ENCODE measurements around the gene DUSP22. TPM values are rescaled to one million over a fixed set of nuclear protein-coding genes. Genes with fewer than 3 reads are reported as not detected.

The DUSP22 gene
- total RNA-seq, 1 experiment from 2014 or later: 19.2 TPM

GRCh38 chr6:288866-289265, 3.4 kb upstream of the DUSP22 start (continued):
- TF ChIP-seq, protein P1, sequence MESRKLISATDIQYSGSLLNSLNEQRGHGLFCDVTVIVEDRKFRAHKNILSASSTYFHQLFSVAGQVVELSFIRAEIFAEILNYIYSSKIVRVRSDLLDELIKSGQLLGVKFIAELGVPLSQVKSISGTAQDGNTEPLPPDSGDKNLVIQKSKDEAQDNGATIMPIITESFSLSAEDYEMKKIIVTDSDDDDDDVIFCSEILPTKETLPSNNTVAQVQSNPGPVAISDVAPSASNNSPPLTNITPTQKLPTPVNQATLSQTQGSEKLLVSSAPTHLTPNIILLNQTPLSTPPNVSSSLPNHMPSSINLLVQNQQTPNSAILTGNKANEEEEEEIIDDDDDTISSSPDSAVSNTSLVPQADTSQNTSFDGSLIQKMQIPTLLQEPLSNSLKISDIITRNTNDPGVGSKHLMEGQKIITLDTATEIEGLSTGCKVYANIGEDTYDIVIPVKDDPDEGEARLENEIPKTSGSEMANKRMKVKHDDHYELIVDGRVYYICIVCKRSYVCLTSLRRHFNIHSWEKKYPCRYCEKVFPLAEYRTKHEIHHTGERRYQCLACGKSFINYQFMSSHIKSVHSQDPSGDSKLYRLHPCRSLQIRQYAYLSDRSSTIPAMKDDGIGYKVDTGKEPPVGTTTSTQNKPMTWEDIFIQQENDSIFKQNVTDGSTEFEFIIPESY (IDR thresholded peaks at IDR 0.05; ENCODE audit: extremely low read depth, insufficient replicate concordance, low read length): no peak
- TF ChIP-seq FOSL1 (IDR thresholded peaks at IDR 0.05; ENCODE audit: low read depth) (no peak), POLR2A (IDR thresholded peaks at IDR 0.05; ENCODE audit: borderline replicate concordance, extremely low read depth, insufficient read depth, insufficient read length) (no peak), MAX (IDR thresholded peaks at IDR 0.05) (no peak)

GRCh38 chr6:290111-290922, 2.0 kb upstream of the DUSP22 start:
- Histone ChIP-seq H2AFZ (ENCODE audit: low read depth, low read length, poor library complexity, severe bottlenecking) (no peak overlapping the region), H3K4me1 (ENCODE audit: control insufficient read depth in 1 of 2, insufficient read depth in 2 of 2, low read length in 2 of 2) (peaks cover 11 to 17% of the 10 kb centered on the region in 2 experiments; a peak in 3 of 4 replicates), H4K20me1 (ENCODE audit: insufficient read depth) (no peaks in the 10 kb centered on the region), H3K27ac (ENCODE audit: low read depth, low read length) (no peak overlapping the region), H3K4me2 (ENCODE audit: low read length) (no peak overlapping the region), H3K36me3 (ENCODE audit: control insufficient read depth in 1 of 2, insufficient read depth in 2 of 2, low read length in 2 of 2) (no peaks in the 10 kb centered on the region), H3K27me3 (ENCODE audit: insufficient read depth, low read length) (peaks cover 10% of the 10 kb centered on the region; the same call in 1 of the 2 replicates), H3K9ac (ENCODE audit: low read length) (no peak overlapping the region), H3K9me2 (ENCODE audit: insufficient read depth) (no peaks in the 10 kb centered on the region), H3K9me3 (ENCODE audit: control insufficient read depth in 1 of 2, insufficient read depth in 1 of 2, low read depth in 1 of 2, low read length in 2 of 2) (no peaks in the 10 kb centered on the region), H3K4me3 (replicated peaks in 1 of 2; ENCODE audit: low read depth in 1 of 2, low read length in 2 of 2) (no peak overlapping the region), H3K79me2 (ENCODE audit: insufficient read depth, low read length) (no peaks in the 10 kb centered on the region)
- ATAC-seq: no peak
- TF ChIP-seq POLR2A (IDR thresholded peaks at IDR 0.05; ENCODE audit: borderline replicate concordance, extremely low read depth, insufficient read depth, insufficient read length) (no peak), EGR1 (IDR thresholded peaks at IDR 0.05; ENCODE audit: low read depth) (no peak), EZH2phosphoT487 (IDR thresholded peaks at IDR 0.05; ENCODE audit: borderline replicate concordance) (no peak), YY1 (IDR thresholded peaks at IDR 0.05; ENCODE audit: extremely low read depth, insufficient replicate concordance, low read depth, low read length) (no peak)
- TF ChIP-seq, protein P2, sequence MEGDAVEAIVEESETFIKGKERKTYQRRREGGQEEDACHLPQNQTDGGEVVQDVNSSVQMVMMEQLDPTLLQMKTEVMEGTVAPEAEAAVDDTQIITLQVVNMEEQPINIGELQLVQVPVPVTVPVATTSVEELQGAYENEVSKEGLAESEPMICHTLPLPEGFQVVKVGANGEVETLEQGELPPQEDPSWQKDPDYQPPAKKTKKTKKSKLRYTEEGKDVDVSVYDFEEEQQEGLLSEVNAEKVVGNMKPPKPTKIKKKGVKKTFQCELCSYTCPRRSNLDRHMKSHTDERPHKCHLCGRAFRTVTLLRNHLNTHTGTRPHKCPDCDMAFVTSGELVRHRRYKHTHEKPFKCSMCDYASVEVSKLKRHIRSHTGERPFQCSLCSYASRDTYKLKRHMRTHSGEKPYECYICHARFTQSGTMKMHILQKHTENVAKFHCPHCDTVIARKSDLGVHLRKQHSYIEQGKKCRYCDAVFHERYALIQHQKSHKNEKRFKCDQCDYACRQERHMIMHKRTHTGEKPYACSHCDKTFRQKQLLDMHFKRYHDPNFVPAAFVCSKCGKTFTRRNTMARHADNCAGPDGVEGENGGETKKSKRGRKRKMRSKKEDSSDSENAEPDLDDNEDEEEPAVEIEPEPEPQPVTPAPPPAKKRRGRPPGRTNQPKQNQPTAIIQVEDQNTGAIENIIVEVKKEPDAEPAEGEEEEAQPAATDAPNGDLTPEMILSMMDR (IDR thresholded peaks at IDR 0.05 in 2 of 3, conservative IDR thresholded peaks at IDR 0.05 in 1 of 3; ENCODE audit: borderline replicate concordance in 1 of 3, insufficient read depth in 1 of 3, low read depth in 2 of 3, low read length in 2 of 3): no peak
- TF ChIP-seq, protein P1 (IDR thresholded peaks at IDR 0.05; ENCODE audit: extremely low read depth, insufficient replicate concordance, low read length): no peak
- POLR2A ChIA-PET: no interaction called here
- CTCF ChIA-PET: no interaction called here
- RAD21 ChIA-PET (ENCODE audit: low non-redundant PET in 1 of 2, low total read pairs in 2 of 2, uncharacterized antibody in 2 of 2, unreplicated experiment in 2 of 2): no interaction called here
- BruUV-seq (replicated peaks): no TSS peak
- intact Hi-C loops (cut with micrococcal nuclease): loop anchor here (5.0 kb wide), 1 partner anchor 117 kb away; no protein-coding TSS in a partner anchor
- no peak for DNase-seq (ENCODE audit: low read depth, low spot score)
